NCI-H82 treated with DMSO at 0.1 percent for 48 hours (cell line): ENCODE results near the gene ACOXL.

Source experiments
- DNase-seq: peaks from one replicate; lab custom pipeline; 2025; ENCODE audit not compliant: unreplicated experiment; lab: John Stamatoyannopoulos, UW

Gene ACOXL

GRCh38 chr2:110790907-110791306, 58.5 kb downstream of the ACOXL start:
- DNase-seq, result no peak

GRCh38 chr2:110791435-110791834, 59.1 kb downstream of the ACOXL start:
- no peak for DNase-seq

- no peak for DNase-seq
Measured at GRCh38 chr2:110793034-110793433, 60.7 kb downstream of the ACOXL start.

GRCh38 chr2:110794390-110794789, 62.0 kb downstream of the ACOXL start:
- no peak for DNase-seq

DNA sequence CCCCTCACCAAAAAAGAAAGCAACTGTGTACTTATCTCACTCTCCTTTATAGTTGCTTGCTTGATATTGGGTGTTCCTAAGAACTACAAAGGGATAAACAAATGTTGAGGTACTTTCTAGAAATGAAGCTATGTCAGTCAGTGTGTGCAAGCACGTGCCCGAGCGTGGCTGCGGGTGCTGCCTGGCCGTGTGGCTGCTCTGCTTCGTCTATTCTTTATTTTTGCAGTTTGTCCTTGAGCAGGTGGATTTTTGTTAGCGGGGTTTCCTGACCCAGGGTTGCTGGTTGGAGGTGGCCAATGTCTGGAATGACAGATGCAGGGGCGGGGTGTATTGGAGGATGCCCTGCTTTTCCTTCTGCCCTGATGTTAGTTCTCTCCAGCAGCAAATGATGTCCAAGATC, 62.6 kb downstream of the ACOXL start:
- DNase-seq, result no peak

DNA sequence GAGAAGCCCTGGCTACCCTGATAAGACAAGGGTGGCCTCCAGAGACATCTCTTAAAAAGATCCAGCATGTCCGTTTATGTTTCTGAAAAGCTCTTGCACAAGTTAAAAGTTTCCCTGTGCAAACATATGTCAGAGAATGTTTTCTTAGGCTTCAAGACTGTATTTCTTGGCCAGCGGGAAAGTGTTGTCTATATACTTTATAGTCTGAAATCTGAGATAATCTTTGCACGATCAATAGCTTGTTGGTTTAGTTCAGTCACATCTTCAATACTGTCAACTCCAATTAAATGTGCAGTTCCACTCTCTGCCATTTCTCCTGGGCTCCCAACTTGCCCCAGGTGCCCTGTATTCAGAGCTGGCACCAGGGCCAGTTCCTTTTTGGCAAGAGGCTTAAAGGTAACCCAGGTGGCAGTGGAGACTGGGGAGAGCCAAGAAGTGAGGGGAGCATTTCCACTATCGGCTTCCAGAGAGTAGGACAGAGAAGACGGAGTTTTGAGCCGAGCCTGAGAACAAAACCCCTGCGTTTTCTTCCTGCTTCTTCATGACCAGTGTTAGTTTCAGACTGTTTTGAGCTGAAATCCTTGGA, 64.4 kb downstream of the ACOXL start:
- no peak for DNase-seq

- no peak for DNase-seq
Measured at GRCh38 chr2:110799376-110799775, 67.0 kb downstream of the ACOXL start.

DNA sequence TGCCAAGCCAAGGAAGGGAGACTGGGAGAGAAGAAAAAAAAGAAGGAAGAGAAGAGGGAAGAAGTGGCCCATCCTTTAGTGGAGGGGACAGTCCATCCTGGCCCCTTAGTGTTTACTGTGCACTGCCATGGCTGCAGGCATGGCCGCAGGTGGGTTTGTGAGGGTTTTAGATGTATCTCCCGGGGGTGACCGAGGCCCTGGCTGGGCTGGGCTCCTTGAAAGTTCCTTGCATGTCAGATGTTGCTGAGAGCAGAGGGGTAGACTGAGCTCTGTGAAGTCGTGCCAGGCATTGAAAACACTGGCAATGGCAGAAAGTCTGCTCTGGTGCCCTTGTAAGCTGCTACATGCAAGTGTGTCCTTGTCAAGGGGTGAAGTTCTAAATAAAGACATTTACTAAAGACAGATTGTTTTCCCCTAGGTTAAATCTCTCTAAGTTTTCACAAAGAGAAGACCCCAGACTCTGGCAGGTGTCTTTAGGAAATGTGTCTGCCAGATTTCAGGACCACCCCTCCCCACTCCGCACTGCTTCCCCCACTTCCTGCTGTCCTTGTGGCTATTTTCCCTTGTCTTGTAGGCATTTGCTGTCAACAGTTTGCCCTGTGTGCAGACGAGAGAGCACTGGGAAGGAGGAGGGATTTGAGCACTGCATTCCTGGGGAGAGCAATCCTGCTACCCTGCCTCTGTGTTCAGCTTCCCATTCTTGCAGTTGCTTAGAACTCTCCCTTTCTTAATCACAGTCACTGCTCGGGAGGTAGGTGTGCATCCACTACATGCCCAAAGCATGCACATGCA, 68.4 kb downstream of the ACOXL start:
- DNase-seq, result no peak

- DNase-seq, result no peak
Measured at GRCh38 chr2:110802208-110802932, 70.0 kb downstream of the ACOXL start.

DNA sequence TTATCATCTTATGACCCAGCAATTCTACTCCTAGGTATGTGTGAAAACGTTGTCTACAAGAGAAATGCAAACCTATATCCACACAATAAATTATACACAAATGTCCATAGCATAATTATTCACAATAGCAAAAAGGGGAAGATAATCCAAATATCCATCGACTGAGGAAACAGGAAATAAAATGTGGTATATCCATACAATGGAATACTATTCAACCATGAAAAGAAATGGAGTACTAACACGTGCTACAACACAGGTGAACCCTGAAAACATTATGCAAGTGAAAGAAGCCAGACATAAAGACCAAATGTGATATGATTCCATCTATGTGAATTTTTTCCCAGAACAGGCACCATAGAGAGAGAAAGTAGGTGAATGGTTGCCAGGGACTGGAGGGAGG, 72.1 kb downstream of the ACOXL start:
- DNase-seq, result no peak

GRCh38 chr2:110804915-110805314, 72.5 kb downstream of the ACOXL start:
- DNase-seq, result no peak

GRCh38 chr2:110805894-110806452, 73.6 kb downstream of the ACOXL start:
- no peak for DNase-seq

DNA sequence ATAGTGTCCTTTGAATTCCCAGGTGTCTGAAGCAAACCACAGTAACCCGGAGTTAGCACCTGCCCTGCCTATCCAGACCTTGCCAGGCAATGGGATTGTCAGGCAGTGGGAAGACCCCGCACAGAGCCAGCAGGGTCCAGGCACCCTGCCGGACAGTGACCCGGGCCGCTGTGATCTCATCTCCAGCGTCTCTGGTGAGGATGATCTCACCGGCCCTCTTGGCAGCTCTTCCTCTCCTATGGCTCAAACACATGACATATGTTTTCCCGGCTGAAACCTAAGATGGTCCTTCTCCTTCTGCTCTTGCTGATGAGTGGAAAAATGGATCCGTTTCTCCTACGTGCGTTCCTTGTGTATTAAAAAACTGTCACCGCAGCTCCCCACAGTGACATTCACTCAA, 75.1 kb downstream of the ACOXL start:
- no peak for DNase-seq

GRCh38 chr2:110810404-110810803, 78.0 kb downstream of the ACOXL start:
- DNase-seq, result no peak

- no peak for DNase-seq
Measured at GRCh38 chr2:110812726-110813645, 80.6 kb downstream of the ACOXL start.

GRCh38 chr2:110813896-110814295, 81.5 kb downstream of the ACOXL start:
- DNase-seq, result no peak

GRCh38 chr2:110815938-110816337, 83.6 kb downstream of the ACOXL start:
- no peak for DNase-seq

DNA sequence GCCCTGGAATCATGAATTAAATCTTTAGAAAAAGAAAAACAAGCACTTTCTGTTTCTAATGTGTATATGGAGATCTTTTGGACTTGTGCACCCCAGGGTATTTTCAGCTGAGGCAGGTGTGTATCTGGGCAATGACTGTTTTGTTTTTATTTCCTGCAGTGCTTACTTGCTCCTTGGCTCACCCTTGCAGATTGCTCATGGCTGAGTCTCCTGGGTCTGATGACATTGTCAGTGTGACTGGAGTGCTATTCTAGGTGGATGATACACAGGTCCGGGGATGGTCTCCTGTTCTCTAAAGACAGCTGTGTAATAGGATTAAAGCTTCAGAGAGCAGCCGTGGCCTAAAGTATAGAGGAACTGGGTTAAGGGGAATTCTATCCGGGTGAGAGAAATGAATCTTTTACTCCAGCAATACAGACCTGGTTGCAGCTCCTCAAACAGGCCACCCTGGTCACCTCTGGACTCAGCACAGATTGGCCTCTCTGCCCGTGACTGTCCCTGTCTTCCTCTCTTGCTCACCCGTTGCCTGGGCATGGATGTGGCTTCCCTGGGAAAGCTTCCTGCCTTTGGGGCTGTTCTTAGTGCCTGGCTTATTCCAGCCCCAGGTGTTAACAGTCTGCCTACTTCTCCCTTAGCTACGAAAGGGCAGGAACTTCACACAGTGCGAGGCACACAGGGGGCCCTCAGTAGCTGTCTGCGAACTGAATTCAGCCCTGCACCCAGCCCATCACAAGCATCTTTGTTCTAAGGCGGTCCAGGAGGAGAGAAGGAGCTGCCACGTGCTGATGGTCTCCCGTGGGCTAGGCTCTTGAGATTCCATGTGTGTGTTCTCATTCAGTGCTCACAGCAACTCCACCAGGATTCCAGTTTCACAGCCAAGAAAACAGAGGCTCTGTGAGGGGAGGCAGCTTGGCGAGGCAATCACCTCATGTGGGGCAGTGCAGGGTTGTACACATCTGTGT, 84.3 kb downstream of the ACOXL start:
- peak; percentile 29 for DNase-seq

DNA sequence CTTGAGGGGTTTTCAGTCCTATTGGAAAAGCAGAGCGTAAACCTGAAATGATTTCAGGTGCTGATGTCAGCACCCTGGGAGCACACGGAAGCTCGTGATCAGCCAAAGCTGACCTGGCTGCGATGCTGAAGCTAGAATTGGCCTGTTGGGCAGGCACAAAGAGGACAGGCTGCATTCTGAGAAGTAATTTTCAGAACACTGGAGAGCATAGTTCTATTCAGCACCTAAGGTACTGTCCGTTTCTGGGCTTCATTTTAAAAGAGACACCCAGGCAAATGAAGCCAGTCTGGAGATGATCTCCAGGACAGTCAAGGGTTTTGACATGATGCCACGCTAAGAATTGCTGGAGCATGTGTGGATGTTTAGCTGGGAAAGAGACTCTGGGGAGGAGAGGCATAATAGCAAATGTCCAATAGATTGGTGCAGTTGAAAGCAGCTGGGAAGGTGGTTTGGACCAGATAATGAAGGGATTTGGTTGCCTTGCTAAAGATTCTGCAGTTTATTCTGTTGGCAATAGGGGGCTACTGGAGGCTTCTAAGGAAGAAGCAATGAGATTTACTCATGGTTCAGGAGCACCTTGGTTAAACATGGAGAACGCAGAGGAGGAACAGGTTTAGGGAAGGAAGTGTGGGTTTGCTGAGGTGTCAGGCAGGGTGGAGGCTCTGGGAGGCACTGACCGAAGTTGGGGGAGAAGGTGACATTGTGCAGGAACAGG, 86.6 kb downstream of the ACOXL start:
- DNase-seq, result no peak
